IMR-90 (cell line): ENCODE results near the gene RNF128. TPM values are rescaled to one million over a fixed set of nuclear protein-coding genes. Genes with fewer than 3 reads are reported as not detected.

Source experiments
- ATAC-seq: fragments of 200-7000 bp; cut with Tn5 transposase; 2 replicates; pipeline ENCODE4 v1.9.1; 2020; ENCODE audit warnings: low read depth, mild to moderate bottlenecking, moderate library complexity
- BruUV-seq: library from RNA; stranded (reverse); fragments of 400-500 nt; replicated peaks from 2 replicates; lab custom pipeline; 2021; lab: Mats Ljungman, UMichigan
- CTCF ChIA-PET: fragments of 300-600 bp; formaldehyde crosslinking; extraction: SDS; loops from one replicate; lab custom pipeline; 2021; ENCODE audit warnings: antibody characterized with exemption; lab: Yijun Ruan, JAX
- POLR2A ChIA-PET: fragments of 300-600 bp; sonication (Branson Sonifier 250); formaldehyde crosslinking; loops from one replicate; lab custom pipeline; 2022; ENCODE audit warnings: antibody characterized with exemption; ENCODE audit not compliant: unreplicated experiment; lab: Charles Lee
- DNase-seq: peaks from one replicate; pipeline ENCODE4 v3.0.0; 2013
- H2AFZ ChIP-seq: replicated peaks from 2 replicates; pipeline ENCODE3; 2013; ENCODE audit warnings: low read length, mild to moderate bottlenecking; ENCODE audit not compliant: poor library complexity
- H2AK5ac ChIP-seq: 2 replicates; pipeline ENCODE4 v1.6.1; 2013; ENCODE audit warnings: low read depth, low read length, inconsistent platforms
- H2AK9ac ChIP-seq: replicated peaks from 2 replicates; pipeline ENCODE3; 2013; ENCODE audit warnings: mild to moderate bottlenecking, low read depth, low read length, moderate library complexity; ENCODE audit not compliant: poor library complexity
- H2BK120ac ChIP-seq: 2 replicates; pipeline ENCODE4 v1.6.1; 2013; ENCODE audit warnings: low read depth, low read length, inconsistent platforms
- H2BK15ac ChIP-seq: 3 replicates; pipeline ENCODE4 v1.6.1; 2013; ENCODE audit warnings: low read depth, low read length, inconsistent platforms
- H2BK20ac ChIP-seq: 2 replicates; pipeline ENCODE4 v1.6.1; 2013; ENCODE audit warnings: low read depth, mild to moderate bottlenecking, inconsistent platforms, low read length, moderate library complexity
- H2BK5ac ChIP-seq: 2 replicates; pipeline ENCODE4 v1.6.1; 2013; ENCODE audit warnings: mild to moderate bottlenecking, low read depth, low read length, inconsistent platforms; ENCODE audit not compliant: poor library complexity, severe bottlenecking
- H3K14ac ChIP-seq: replicated peaks from 2 replicates; pipeline ENCODE4 v1.6.1; 2013; ENCODE audit warnings: low read depth, low read length, inconsistent platforms
- H3K18ac ChIP-seq: 2 replicates; pipeline ENCODE4 v1.6.1; 2013; ENCODE audit warnings: low read depth, low read length, control low read depth
- H3K23ac ChIP-seq: 2 replicates; pipeline ENCODE4 v1.6.1; 2013; ENCODE audit warnings: low read depth, low read length, inconsistent platforms
- H3K27ac ChIP-seq: 2 replicates; pipeline ENCODE4 v1.5.1; 2013; ENCODE audit warnings: mild to moderate bottlenecking, control low read depth, low read length; ENCODE audit not compliant: insufficient read depth
- H3K27me3 ChIP-seq: 2 replicates; pipeline ENCODE4 v1.6.1; 2013; ENCODE audit warnings: low read length; ENCODE audit not compliant: control insufficient read depth, insufficient read depth
- H3K36me3 ChIP-seq: 2 replicates; pipeline ENCODE4 v1.6.1; 2013; ENCODE audit warnings: low read length, mixed read lengths; ENCODE audit not compliant: control insufficient read depth, insufficient read depth
- H3K4ac ChIP-seq: 2 replicates; pipeline ENCODE4 v1.6.1; 2013; ENCODE audit warnings: low read depth, low read length, inconsistent platforms
- H3K4me1 ChIP-seq: 2 replicates; pipeline ENCODE4 v1.6.1; 2013; ENCODE audit warnings: low read length, mixed read lengths; ENCODE audit not compliant: control insufficient read depth, insufficient read depth
- H3K4me2 ChIP-seq: 2 replicates; pipeline ENCODE4 v1.6.1; 2013; ENCODE audit warnings: low read depth, mild to moderate bottlenecking, control low read depth, low read length, moderate library complexity
- H3K4me3 ChIP-seq: 2 replicates; pipeline ENCODE4 v1.5.1; 2013; ENCODE audit warnings: low read depth, mild to moderate bottlenecking, control low read depth, low read length, moderate library complexity; ENCODE audit not compliant: insufficient read depth
- H3K56ac ChIP-seq: 2 replicates; pipeline ENCODE4 v1.6.1; 2013; ENCODE audit warnings: low read length, inconsistent platforms; ENCODE audit not compliant: insufficient read depth; ENCODE audit errors: extremely low read depth
- H3K79me1 ChIP-seq, 2 experiments: 2 replicates each; pipeline ENCODE4 v1.6.1; 2013; ENCODE audit warnings: low read length in 2 of 2, inconsistent platforms in 1 of 2, low read depth in 1 of 2
- H3K9ac ChIP-seq: 2 replicates; pipeline ENCODE4 v1.6.1; 2013; ENCODE audit warnings: low read depth, low read length, control low read depth
- H3K9me1 ChIP-seq: 2 replicates; pipeline ENCODE4 v1.6.1; 2013; ENCODE audit warnings: low read length, inconsistent platforms; ENCODE audit not compliant: insufficient read depth
- H3K9me3 ChIP-seq: 2 replicates; pipeline ENCODE4 v1.6.1; 2013; ENCODE audit warnings: low read length; ENCODE audit not compliant: control insufficient read depth, insufficient read depth
- H4K20me1 ChIP-seq: 2 replicates; pipeline ENCODE4 v1.6.1; 2013; ENCODE audit warnings: low read length, inconsistent platforms; ENCODE audit not compliant: insufficient read depth
- H4K5ac ChIP-seq: 2 replicates; pipeline ENCODE4 v1.6.1; 2013; ENCODE audit warnings: mild to moderate bottlenecking, low read depth, low read length, control low read depth
- H4K8ac ChIP-seq, 2 experiments: 2 replicates each; pipeline ENCODE4 v1.6.1; 2013; ENCODE audit warnings: low read depth in 2 of 2, low read length in 2 of 2, control low read depth in 1 of 2, inconsistent platforms in 1 of 2
- H4K91ac ChIP-seq: 2 replicates; pipeline ENCODE4 v1.6.1; 2013; ENCODE audit warnings: low read depth, low read length, inconsistent platforms; ENCODE audit not compliant: insufficient read depth
- BHLHE40 ChIP-seq: fragments of 150-350 bp; IDR thresholded peaks from 2 replicates; pipeline ENCODE4 v1.6.1; 2016; ENCODE audit warnings: mild to moderate bottlenecking, low read depth, low read length
- CHD1 ChIP-seq: IDR thresholded peaks from 2 replicates; pipeline ENCODE4 v1.6.1; 2012; ENCODE audit warnings: low read depth, low read length, improper control_type of control experiment
- ELK1 ChIP-seq: fragments of 150-350 bp; IDR thresholded peaks from 2 replicates; pipeline ENCODE4 v1.6.1; 2016; ENCODE audit warnings: low read depth, mild to moderate bottlenecking, low read length, moderate library complexity, borderline replicate concordance
- FOS ChIP-seq: fragments of 150-350 bp; IDR thresholded peaks from 2 replicates; pipeline ENCODE4 v1.6.1; 2016; ENCODE audit warnings: low read depth, low read length
- MAFK ChIP-seq: IDR thresholded peaks from 2 replicates; pipeline ENCODE4 v1.6.1; 2012; ENCODE audit warnings: low read depth, low read length, improper control_type of control experiment
- MXI1 ChIP-seq: IDR thresholded peaks from 2 replicates; pipeline ENCODE4 v1.6.1; 2012; ENCODE audit warnings: low read depth, mild to moderate bottlenecking, low read length, moderate library complexity, borderline replicate concordance
- NFE2L2 ChIP-seq: fragments of 150-350 bp; IDR thresholded peaks from 2 replicates; pipeline ENCODE4 v1.6.1; 2016; ENCODE audit warnings: low read depth, mild to moderate bottlenecking, low read length
- POLR2A ChIP-seq: IDR thresholded peaks from 2 replicates; pipeline ENCODE4 v1.6.1; 2012; ENCODE audit warnings: mild to moderate bottlenecking, low read depth, low read length
- RAD21 ChIP-seq: IDR thresholded peaks from 2 replicates; pipeline ENCODE4 v1.6.1; 2012; ENCODE audit warnings: low read length, improper control_type of control experiment
- RCOR1 ChIP-seq: IDR thresholded peaks from 2 replicates; pipeline ENCODE4 v1.6.1; 2012; ENCODE audit warnings: mild to moderate bottlenecking, low read length, improper control_type of control experiment; ENCODE audit not compliant: insufficient replicate concordance
- RFX5 ChIP-seq: IDR thresholded peaks from 2 replicates; pipeline ENCODE4 v1.8.0; 2012; ENCODE audit warnings: low read depth, mild to moderate bottlenecking, low read length, moderate library complexity
- SMC3 ChIP-seq: fragments of 150-350 bp; IDR thresholded peaks from 2 replicates; pipeline ENCODE4 v1.6.1; 2016; ENCODE audit warnings: low read depth, mild to moderate bottlenecking, antibody characterized with exemption, low read length, moderate library complexity
- USF2 ChIP-seq: fragments of 150-350 bp; IDR thresholded peaks from 2 replicates; pipeline ENCODE4 v1.6.1; 2017; ENCODE audit warnings: mild to moderate bottlenecking, antibody characterized with exemption, low read length, low read depth
- WGBS, 2 experiments: methylation state at CpG; one replicate each; pipeline versions ENCODE4 v1.1.5 to v1.1.7; 2013; ENCODE audit warnings: missing lambda C conversion rate in 2 of 2; ENCODE audit not compliant: insufficient read length in 1 of 2; ENCODE audit errors: extremely low coverage in 2 of 2; 5-methylcytosine and 5-hydroxymethylcytosine counted together
- dilution Hi-C: fragments of 300-500 bp; cut with HindIII; formaldehyde crosslinking; loops from one replicate; pipeline ENCODE4 v1.14.3; 2018; ENCODE audit warnings: low sequenced_read_pairs; ENCODE audit not compliant: unreplicated experiment
- in situ Hi-C: fragments of 300-500 bp; cut with MboI; formaldehyde crosslinking; loops from 3 replicates; pipeline ENCODE4 v1.14.3; 2019; ENCODE audit warnings: low sequenced_read_pairs, inconsistent platforms, mixed read lengths
- intact Hi-C: fragments of 100-400 bp; cut with micrococcal nuclease; formaldehyde crosslinking; loops from 2 replicates; pipeline ENCODE4 v1.10.0; 2022
- polyA plus RNA-seq, 3 experiments: library from polyadenylated mRNA; depleted of rRNA; stranded (reverse); fragments of >200 nt; gene quantifications; 2 replicates each; pipeline ENCODE4 v1.2.3, GENCODE V29; 2012; ENCODE audit warnings: low replicate concordance in 1 of 3
- total RNA-seq: library from RNA; depleted of rRNA; stranded (reverse); fragments of >200 nt; gene quantifications from 2 replicates; pipeline ENCODE4 v1.2.3, GENCODE V29; 2012

The RNF128 gene
- total and polyA plus RNA-seq, 2 of the 4 experiments (the other 2 are of a cell fraction) = 3.0 to 4.8 TPM

GRCh38 chrX:106680716-106681115 is 45.8 kb upstream of the RNF128 start:
- H3K4me1 ChIP-seq = no peaks in the 10 kb centered on the region
- no TSS peak for BruUV-seq
- H3K18ac ChIP-seq = no peak overlapping the region
- H3K79me1 ChIP-seq = no peaks in the 10 kb centered on the region
- H2AK9ac ChIP-seq = no peak overlapping the region
- no peaks in the 10 kb centered on the region for H4K20me1 ChIP-seq
- H3K14ac ChIP-seq = no peak overlapping the region
- H3K23ac ChIP-seq = no peak overlapping the region
- H2BK120ac ChIP-seq = no peak overlapping the region
- no peaks in the 10 kb centered on the region for H3K9me3 ChIP-seq
- H2AFZ ChIP-seq = no peak overlapping the region
- dilution Hi-C loops (no loop called here), in situ Hi-C loops (no loop called here), intact Hi-C loops (no loop called here)
- H2BK5ac ChIP-seq = no peak overlapping the region
- H3K27me3 ChIP-seq = peaks cover 3% of the 10 kb centered on the region
- no peak overlapping the region for H3K56ac ChIP-seq
- ChIA-PET POLR2A (no interaction called here), CTCF (interaction anchor here (0.8 kb wide), 1 partner anchor 11 kb away, joined by 3 read pairs; no protein-coding TSS in a partner anchor)
- H2BK15ac ChIP-seq = no peak overlapping the region
- no peaks in the 10 kb centered on the region for H3K9me1 ChIP-seq
- WGBS, 2 experiments = no CpG with 5 or more reads among the region's 2 CpGs
- H4K91ac ChIP-seq = no peak overlapping the region
- no peak overlapping the region for H2AK5ac ChIP-seq
- no peak overlapping the region for H4K5ac ChIP-seq
- DNase-seq (no peak), ATAC-seq (no peak)
- no peak overlapping the region for H3K27ac ChIP-seq
- no peak overlapping the region for H3K9ac ChIP-seq
- H4K8ac ChIP-seq = no peak overlapping the region
- TF ChIP-seq SMC3 = no peak
- TF ChIP-seq RAD21 = no peak
- TF ChIP-seq ELK1 = no peak
- TF ChIP-seq RCOR1 = no peak
- TF ChIP-seq MAFK = no peak
- TF ChIP-seq USF2 = no peak
- TF ChIP-seq MXI1 = no peak
- no peak for TF ChIP-seq CHD1
- no peak for TF ChIP-seq RFX5
- no peak for TF ChIP-seq POLR2A
- TF ChIP-seq BHLHE40 = no peak
- TF ChIP-seq NFE2L2 = no peak
- no peak for TF ChIP-seq FOS
- H2BK20ac ChIP-seq = no peak overlapping the region
- no peaks in the 10 kb centered on the region for H3K36me3 ChIP-seq
- H3K4me3 ChIP-seq = no peak overlapping the region
- H3K4ac ChIP-seq = no peak overlapping the region
- H3K4me2 ChIP-seq = no peak overlapping the region
